GM23248 (cell line): ENCODE results near the gene OR8I2.
"Not testable (repeated sequence)": the region's sequence is repeated elsewhere in the genome, so short reads cannot be mapped to it uniquely, and the experiment has no call there.

Experiments used
- EZH2 ChIP-seq: fragments of 200-600 bp; sonication (generic); IDR thresholded peaks from 2 replicates; pipeline ENCODE4 v1.6.1; 2018; ENCODE audit warnings: antibody characterized with exemption, mild to moderate bottlenecking; ENCODE audit not compliant: insufficient read depth, poor library complexity, severe bottlenecking
- EZH2phosphoT487 ChIP-seq: fragments of 200-600 bp; sonication (generic); IDR thresholded peaks from 2 replicates; pipeline ENCODE4 v1.6.1; 2018; ENCODE audit warnings: antibody characterized with exemption, moderate library complexity, mild to moderate bottlenecking, low read depth; ENCODE audit not compliant: insufficient read depth

DNA sequence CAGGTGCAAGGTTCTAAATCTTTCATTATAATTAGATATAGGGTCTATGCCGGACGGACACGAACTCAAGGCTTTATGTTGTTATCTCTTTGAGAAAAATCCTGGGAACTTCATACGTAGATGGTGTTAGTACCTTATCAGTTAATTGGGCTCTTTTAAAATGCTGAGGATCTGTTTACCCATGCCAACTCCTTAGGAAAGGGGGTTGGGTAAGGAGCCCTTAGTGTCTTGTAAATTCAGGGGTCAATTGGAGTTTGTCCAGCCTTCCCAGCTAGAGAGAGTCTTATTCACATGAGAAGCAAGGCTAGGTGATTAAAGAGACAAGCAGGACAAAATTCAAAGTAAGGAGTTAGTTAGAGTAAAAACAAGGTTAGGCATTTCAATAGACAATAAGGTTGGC is 36.7 kb upstream of the OR8I2 start:
- TF ChIP-seq EZH2phosphoT487, EZH2: not testable (repeated sequence)
